Stomach smooth muscle (tissue), 2 donors: ENCODE measurements around the gene RBP4.

Source experiments
- H3K27ac ChIP-seq: one replicate; pipeline ENCODE4 v1.7.0; 2013; ENCODE audit warnings: mild to moderate bottlenecking, low read length, inconsistent platforms
- H3K27me3 ChIP-seq, 2 donors: one replicate each; pipeline ENCODE4 v1.7.0; 2013; ENCODE audit warnings: low read length in 2 of 2; ENCODE audit not compliant: insufficient read depth in 2 of 2, control insufficient read depth in 1 of 2
- H3K36me3 ChIP-seq, 2 donors: one replicate each; pipeline ENCODE4 v1.7.0; 2013; ENCODE audit warnings: low read length in 2 of 2; ENCODE audit not compliant: control insufficient read depth in 2 of 2, insufficient read depth in 2 of 2
- H3K4me1 ChIP-seq: one replicate; pipeline ENCODE4 v1.7.0; 2013; ENCODE audit warnings: low read length; ENCODE audit not compliant: control insufficient read depth, insufficient read depth
- H3K4me3 ChIP-seq, 2 donors: one replicate each; pipeline ENCODE4 v1.7.0; 2013; ENCODE audit warnings: low read length in 2 of 2
- H3K9ac ChIP-seq, 2 donors: one replicate each; pipeline ENCODE4 v1.7.0; 2013; ENCODE audit warnings: low read length in 2 of 2, mild to moderate bottlenecking in 1 of 2
- H3K9me3 ChIP-seq, 2 donors: one replicate each; pipeline ENCODE4 v1.7.0; 2013; ENCODE audit warnings: low read length in 2 of 2; ENCODE audit not compliant: control insufficient read depth in 2 of 2
- donor health status: healthy.
- donor health status: Pancreatic carcinoma.

The RBP4 gene

GRCh38 chr10:93595378-93596161 lies 5.5 kb downstream of the RBP4 start:
- H3K27me3 ChIP-seq, result peaks cover 3 to 4% of the 10 kb centered on the region in 2 donors
- no peak overlapping the region for H3K4me3 ChIP-seq
- H3K36me3 ChIP-seq, result no peaks in the 10 kb centered on the region
- H3K9me3 ChIP-seq, result no peaks in the 10 kb centered on the region
- no peaks in the 10 kb centered on the region for H3K4me1 ChIP-seq
- no peak overlapping the region for H3K27ac ChIP-seq
- H3K9ac ChIP-seq, result no peak overlapping the region

- H3K4me3 ChIP-seq, result no peak overlapping the region
- no peaks in the 10 kb centered on the region for H3K27me3 ChIP-seq
- H3K9me3 ChIP-seq, result no peaks in the 10 kb centered on the region
- no peaks in the 10 kb centered on the region for H3K4me1 ChIP-seq
- no peak overlapping the region for H3K9ac ChIP-seq
- no peaks in the 10 kb centered on the region for H3K36me3 ChIP-seq
- no peak overlapping the region for H3K27ac ChIP-seq
These were observed 6.5 kb downstream of the RBP4 start for GRCh38 chr10:93594518-93594917.

- H3K36me3 ChIP-seq, result no peaks in the 10 kb centered on the region
- no peak overlapping the region for H3K9ac ChIP-seq
- H3K4me1 ChIP-seq, result no peaks in the 10 kb centered on the region
- H3K4me3 ChIP-seq, result no peak overlapping the region
- no peaks in the 10 kb centered on the region for H3K27me3 ChIP-seq
- H3K27ac ChIP-seq, result no peak overlapping the region
- H3K9me3 ChIP-seq, result no peaks in the 10 kb centered on the region
These were observed 7.3 kb downstream of the RBP4 start for GRCh38 chr10:93593749-93594148.

- H3K27me3 ChIP-seq, result no peaks in the 10 kb centered on the region
- no peaks in the 10 kb centered on the region for H3K36me3 ChIP-seq
- no peak overlapping the region for H3K4me3 ChIP-seq
- no peak overlapping the region for H3K9ac ChIP-seq
- no peaks in the 10 kb centered on the region for H3K9me3 ChIP-seq
- H3K4me1 ChIP-seq, result no peaks in the 10 kb centered on the region
- no peak overlapping the region for H3K27ac ChIP-seq
These were observed 7.8 kb downstream of the RBP4 start for GRCh38 chr10:93593254-93593653.

GRCh38 chr10:93591065-93591808 lies 9.8 kb downstream of the RBP4 start:
- no peak overlapping the region for H3K9ac ChIP-seq
- no peak overlapping the region for H3K27ac ChIP-seq
- no peaks in the 10 kb centered on the region for H3K4me1 ChIP-seq
- H3K36me3 ChIP-seq, result no peaks in the 10 kb centered on the region
- H3K4me3 ChIP-seq, result no peak overlapping the region
- no peaks in the 10 kb centered on the region for H3K27me3 ChIP-seq
- no peaks in the 10 kb centered on the region for H3K9me3 ChIP-seq

GRCh38 chr10:93590638-93591037 lies 10.4 kb downstream of the RBP4 start:
- no peak overlapping the region for H3K9ac ChIP-seq
- no peaks in the 10 kb centered on the region for H3K9me3 ChIP-seq
- H3K27me3 ChIP-seq, result no peaks in the 10 kb centered on the region
- H3K36me3 ChIP-seq, result no peaks in the 10 kb centered on the region
- H3K27ac ChIP-seq, result no peak overlapping the region
- H3K4me1 ChIP-seq, result no peaks in the 10 kb centered on the region
- H3K4me3 ChIP-seq, result no peak overlapping the region

- H3K9ac ChIP-seq, result no peak overlapping the region
- H3K4me1 ChIP-seq, result no peaks in the 10 kb centered on the region
- no peaks in the 10 kb centered on the region for H3K36me3 ChIP-seq
- no peak overlapping the region for H3K27ac ChIP-seq
- H3K4me3 ChIP-seq, result no peak overlapping the region
- H3K27me3 ChIP-seq, result no peaks in the 10 kb centered on the region
- no peaks in the 10 kb centered on the region for H3K9me3 ChIP-seq
These were observed 11.1 kb downstream of the RBP4 start for GRCh38 chr10:93589648-93590562.

- no peaks in the 10 kb centered on the region for H3K4me1 ChIP-seq
- H3K27me3 ChIP-seq, result no peaks in the 10 kb centered on the region
- no peak overlapping the region for H3K9ac ChIP-seq
- H3K36me3 ChIP-seq, result no peaks in the 10 kb centered on the region
- no peak overlapping the region for H3K4me3 ChIP-seq
- no peak overlapping the region for H3K27ac ChIP-seq
- peaks cover 6 to 11% of the 10 kb centered on the region in 2 donors for H3K9me3 ChIP-seq
These were observed 16.6 kb downstream of the RBP4 start for GRCh38 chr10:93584445-93584844.

GRCh38 chr10:93580828-93581227 lies 20.2 kb downstream of the RBP4 start:
- H3K9ac ChIP-seq, result no peak overlapping the region
- no peaks in the 10 kb centered on the region for H3K36me3 ChIP-seq
- H3K27me3 ChIP-seq, result peaks cover 5 to 7% of the 10 kb centered on the region in 2 donors
- H3K27ac ChIP-seq, result no peak overlapping the region
- peaks cover 6 to 12% of the 10 kb centered on the region in 2 donors for H3K9me3 ChIP-seq
- H3K4me3 ChIP-seq, result no peak overlapping the region
- H3K4me1 ChIP-seq, result no peaks in the 10 kb centered on the region

GRCh38 chr10:93579985-93580711 lies 20.9 kb downstream of the RBP4 start:
- Histone ChIP-seq H3K27ac (no peak overlapping the region), H3K36me3 (no peaks in the 10 kb centered on the region), H3K4me3 (no peak overlapping the region), H3K4me1 (no peaks in the 10 kb centered on the region), H3K27me3 (peaks cover 5 to 7% of the 10 kb centered on the region in 2 donors), H3K9ac (no peak overlapping the region), H3K9me3 (peaks cover 6 to 12% of the 10 kb centered on the region in 2 donors)
